DND-41 (cell line): ENCODE data around the gene FGFR2.

Experiments used
- EZH2 ChIP-seq: IDR thresholded peaks from 3 replicates; pipeline ENCODE4 v1.6.1; 2012; ENCODE audit warnings: borderline replicate concordance, low read depth, mild to moderate bottlenecking, moderate library complexity, low read length, inconsistent platforms; ENCODE audit not compliant: severe bottlenecking
- TF ChIP-seq, protein P1 (sequence below): IDR thresholded peaks from 2 replicates; pipeline ENCODE4 v1.5.1; 2012; ENCODE audit warnings: borderline replicate concordance, low read length, moderate library complexity, mild to moderate bottlenecking; ENCODE audit not compliant: poor library complexity, severe bottlenecking; ENCODE audit errors: extremely low read depth

DNA sequence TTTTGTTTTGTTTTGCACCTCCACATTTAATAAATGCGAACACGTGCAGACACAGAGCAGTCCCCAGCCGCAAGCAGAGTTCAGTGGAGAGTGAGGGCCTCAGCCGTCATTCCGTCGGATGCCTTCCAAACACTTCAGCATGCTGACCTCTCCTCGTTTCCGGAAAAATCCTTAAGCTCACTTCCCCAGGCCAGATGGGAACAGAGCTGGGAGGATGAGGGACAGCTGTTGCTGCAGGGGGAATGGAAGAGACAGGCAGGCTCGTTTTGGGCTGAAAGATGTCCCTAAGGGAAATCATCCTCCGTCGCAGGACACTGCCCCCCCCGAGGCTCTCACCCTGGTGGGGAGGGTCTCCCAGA, 17.2 kb upstream of the FGFR2 start:
- TF ChIP-seq, protein P1, sequence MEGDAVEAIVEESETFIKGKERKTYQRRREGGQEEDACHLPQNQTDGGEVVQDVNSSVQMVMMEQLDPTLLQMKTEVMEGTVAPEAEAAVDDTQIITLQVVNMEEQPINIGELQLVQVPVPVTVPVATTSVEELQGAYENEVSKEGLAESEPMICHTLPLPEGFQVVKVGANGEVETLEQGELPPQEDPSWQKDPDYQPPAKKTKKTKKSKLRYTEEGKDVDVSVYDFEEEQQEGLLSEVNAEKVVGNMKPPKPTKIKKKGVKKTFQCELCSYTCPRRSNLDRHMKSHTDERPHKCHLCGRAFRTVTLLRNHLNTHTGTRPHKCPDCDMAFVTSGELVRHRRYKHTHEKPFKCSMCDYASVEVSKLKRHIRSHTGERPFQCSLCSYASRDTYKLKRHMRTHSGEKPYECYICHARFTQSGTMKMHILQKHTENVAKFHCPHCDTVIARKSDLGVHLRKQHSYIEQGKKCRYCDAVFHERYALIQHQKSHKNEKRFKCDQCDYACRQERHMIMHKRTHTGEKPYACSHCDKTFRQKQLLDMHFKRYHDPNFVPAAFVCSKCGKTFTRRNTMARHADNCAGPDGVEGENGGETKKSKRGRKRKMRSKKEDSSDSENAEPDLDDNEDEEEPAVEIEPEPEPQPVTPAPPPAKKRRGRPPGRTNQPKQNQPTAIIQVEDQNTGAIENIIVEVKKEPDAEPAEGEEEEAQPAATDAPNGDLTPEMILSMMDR: no peak
- no peak for TF ChIP-seq EZH2
